Lung (tissue), 12 donors: ENCODE results near the gene MOB4. TPM values are rescaled to one million over a fixed set of nuclear protein-coding genes. Genes with fewer than 3 reads are reported as not detected.
A peak's percentile ranks its signal among the peaks of the same experiment; 100 is the strongest.

ENCODE experiments used
- ATAC-seq: fragments of 200-7000 bp; cut with Tn5 transposase; one replicate; pipeline ENCODE4 v1.9.1; 2020; ENCODE audit warnings: moderate number of reproducible peaks; ENCODE audit not compliant: insufficient read depth, low FRiP score
- DNase-seq, 3 donors: peaks; one replicate each; pipeline ENCODE4 v3.0.0-alpha.2; 2013 to 2017
- H3K27ac ChIP-seq, 2 donors: one replicate each; pipeline ENCODE4 v1.5.1; 2013; ENCODE audit warnings: mild to moderate bottlenecking in 2 of 2, moderate library complexity in 2 of 2, control low read depth in 1 of 2, inconsistent platforms in 1 of 2, low read depth in 1 of 2, low read length in 1 of 2
- H3K27me3 ChIP-seq, 3 donors: one replicate each; pipeline ENCODE4 v1.5.1; 2013; ENCODE audit warnings: low read length in 2 of 3; ENCODE audit not compliant: control insufficient read depth in 3 of 3, insufficient read depth in 3 of 3
- H3K36me3 ChIP-seq, 4 donors: one replicate each; pipeline ENCODE4 v1.5.1; 2013; ENCODE audit warnings: low read length in 4 of 4, mild to moderate bottlenecking in 1 of 4, moderate library complexity in 1 of 4; ENCODE audit not compliant: control insufficient read depth in 4 of 4, insufficient read depth in 4 of 4
- H3K4me1 ChIP-seq, 5 donors: one replicate each; pipeline ENCODE4 v1.5.1; 2013; ENCODE audit warnings: low read length in 5 of 5, mild to moderate bottlenecking in 2 of 5, moderate library complexity in 1 of 5; ENCODE audit not compliant: control insufficient read depth in 5 of 5, insufficient read depth in 5 of 5
- H3K4me3 ChIP-seq: one replicate; pipeline ENCODE4 v1.5.1; 2013; ENCODE audit warnings: mild to moderate bottlenecking, control low read depth, moderate library complexity
- H3K9ac ChIP-seq, 2 donors: one replicate each; pipeline ENCODE4 v1.5.1; 2013; ENCODE audit warnings: low read length in 2 of 2, control low read depth in 1 of 2; ENCODE audit not compliant: insufficient read depth in 1 of 2
- H3K9me3 ChIP-seq, 4 donors: one replicate each; pipeline ENCODE4 v1.5.1; 2013; ENCODE audit warnings: low read length in 3 of 4, mild to moderate bottlenecking in 1 of 4, moderate library complexity in 1 of 4; ENCODE audit not compliant: control insufficient read depth in 4 of 4, insufficient read depth in 3 of 4
- CTCF ChIP-seq: IDR thresholded peaks from 2 replicates; pipeline ENCODE4 v1.5.1; 2012; ENCODE audit warnings: mild to moderate bottlenecking; ENCODE audit errors: control extremely low read depth, extremely low read depth
- WGBS, 2 donors: extraction: QIAGEN DNeasy Blood & Tissue Kit; methylation state at CpG; one replicate each; pipeline ENCODE4 v1.1.7; 2013; 5-methylcytosine and 5-hydroxymethylcytosine counted together
- polyA plus RNA-seq, 2 donors: library from polyadenylated mRNA; stranded (reverse); fragments of 200-250 nt; gene quantifications; one replicate each; pipeline ENCODE4 v1.2.1, GENCODE V29; 2013
- total RNA-seq, 2 donors: library from RNA; depleted of rRNA in 1 of 2; stranded (reverse); fragments of >200 nt in 1 of 2; gene quantifications; one replicate each; pipeline ENCODE4 v1.2.1, GENCODE V29; 2014 to 2021
- donor health status: control.
- donor health status: control.
- donor health status: Bipolar disorder and iron deficiency.
- donor health status: healthy.
- donor health status: DM: yes; HTN: yes; CAD: no.

MOB4 gene
- total and polyA plus RNA-seq, 4 donors, result 18.9 to 48.1 (median 26.0) TPM

- Histone ChIP-seq H3K4me1 (peaks cover 0 to 15% (median 8%) of the 10 kb centered on the region in 5 donors), H3K36me3 (peaks cover 13 to 56% (median 43%) of the 10 kb centered on the region in 4 donors), H3K9me3 (no peaks in the 10 kb centered on the region), H3K9ac (no peak overlapping the region), H3K4me3 (no peak overlapping the region), H3K27ac (no peak overlapping the region), H3K27me3 (no peaks in the 10 kb centered on the region)
- TF ChIP-seq CTCF, result no peak
- ATAC-seq (no peak), DNase-seq (no peak)
- WGBS, 2 donors, result 94 to 95% methylated on average over 2 of the region's 2 CpGs
These were observed 20.3 kb upstream of the MOB4 start for GRCh38 chr2:197495433-197496134.

GRCh38 chr2:197496695-197497094 is 19.2 kb upstream of the MOB4 start:
- no peak overlapping the region for H3K9ac ChIP-seq
- peaks cover 12 to 48% (median 37%) of the 10 kb centered on the region in 4 donors for H3K36me3 ChIP-seq
- no peak overlapping the region for H3K27ac ChIP-seq
- no peak overlapping the region for H3K4me3 ChIP-seq
- DNase-seq, result no peak
- H3K27me3 ChIP-seq, result no peaks in the 10 kb centered on the region
- no peaks in the 10 kb centered on the region for H3K9me3 ChIP-seq
- ATAC-seq, result no peak
- peaks cover 0 to 19% (median 10%) of the 10 kb centered on the region in 5 donors for H3K4me1 ChIP-seq
- no peak for TF ChIP-seq CTCF

- Histone ChIP-seq H3K4me3 (no peak overlapping the region), H3K4me1 (peaks cover 0 to 20% (median 10%) of the 10 kb centered on the region in 5 donors), H3K27ac (no peak overlapping the region), H3K9ac (peak overlapping the region in 1 of 2 donors; percentile 97), H3K36me3 (peaks cover 6 to 45% (median 35%) of the 10 kb centered on the region in 4 donors), H3K27me3 (no peaks in the 10 kb centered on the region), H3K9me3 (no peaks in the 10 kb centered on the region)
- 37 to 56% methylated on average over 2 of the region's 2 CpGs for WGBS, 2 donors
- ATAC-seq (no peak), DNase-seq (no peak)
- no peak for TF ChIP-seq CTCF
These were observed 18.5 kb upstream of the MOB4 start for GRCh38 chr2:197497326-197497725.
